NK-92 (cell line): Measurements from ENCODE around the gene CEACAM1.
"Not testable (repeated sequence)": the region's sequence is repeated elsewhere in the genome, so short reads cannot be mapped to it uniquely, and the experiment has no call there.

ENCODE experiments used
- DNase-seq: peaks from one replicate; lab custom pipeline; 2025; ENCODE audit not compliant: unreplicated experiment; lab: John Stamatoyannopoulos, UW

CEACAM1 gene

GRCh38 chr19:42528354-42529247, at the start of gene CEACAM1:
Gene CEACAM1, minus strand, starts transcription at chr19:42528481. Its CDS starts 107 bp downstream, at chr19:42528374.
- no peak for DNase-seq

GRCh38 chr19:42577016-42577415, 48.7 kb upstream of the CEACAM1 start:
- no peak for DNase-seq

- no peak for DNase-seq
Measured at GRCh38 chr19:42576241-42576640, 48.0 kb upstream of the CEACAM1 start.

GRCh38 chr19:42573642-42574041, 45.4 kb upstream of the CEACAM1 start:
- no peak for DNase-seq

- DNase-seq: no peak
Measured at GRCh38 chr19:42571116-42571515, 42.8 kb upstream of the CEACAM1 start.

- no peak for DNase-seq
Measured at GRCh38 chr19:42569193-42569592, 40.9 kb upstream of the CEACAM1 start.

GRCh38 chr19:42568006-42568405, 39.7 kb upstream of the CEACAM1 start:
- DNase-seq: no peak

GRCh38 chr19:42567567-42567966, 39.3 kb upstream of the CEACAM1 start:
- no peak for DNase-seq

- DNase-seq: no peak
Measured at GRCh38 chr19:42563352-42564210, 35.3 kb upstream of the CEACAM1 start.

GRCh38 chr19:42561512-42561911, 33.2 kb upstream of the CEACAM1 start:
- DNase-seq: no peak

GRCh38 chr19:42560731-42561130, 32.5 kb upstream of the CEACAM1 start:
- DNase-seq: no peak

- DNase-seq: no peak
Measured at GRCh38 chr19:42558450-42559150, 30.3 kb upstream of the CEACAM1 start.

- not testable (repeated sequence) for DNase-seq
Measured at GRCh38 chr19:42557386-42557871, 29.1 kb upstream of the CEACAM1 start.

- DNase-seq: no peak
Measured at GRCh38 chr19:42555801-42556200, 27.5 kb upstream of the CEACAM1 start.

GRCh38 chr19:42555317-42555716, 27.0 kb upstream of the CEACAM1 start:
- no peak for DNase-seq

- DNase-seq: no peak
Measured at GRCh38 chr19:42554046-42554575, 25.8 kb upstream of the CEACAM1 start.

GRCh38 chr19:42553292-42554045, 25.2 kb upstream of the CEACAM1 start:
- no peak for DNase-seq

GRCh38 chr19:42552086-42553065, 24.1 kb upstream of the CEACAM1 start:
- DNase-seq: no peak

- DNase-seq: not testable (repeated sequence)
Measured at GRCh38 chr19:42550521-42550920, 22.2 kb upstream of the CEACAM1 start.
